Kidney (tissue), 14 donors: ENCODE results near the gene MMP14. TPM values are rescaled to one million over a fixed set of nuclear protein-coding genes. Genes with fewer than 3 reads are reported as not detected.

Experiments used
- DNase-seq, 5 donors: peaks; one replicate each; pipeline ENCODE4 v3.0.0-alpha.2; 2013 to 2020
- FAIRE-seq: peaks from 2 replicates; lab custom pipeline; 2012; peaks lifted over from hg19 to GRCh38; lab: Jason Lieb, UNC
- H3K27ac ChIP-seq, 2 donors: one replicate each; pipeline ENCODE4 v1.7.0; 2013; ENCODE audit warnings: low read depth in 2 of 2, low read length in 2 of 2, inconsistent platforms in 1 of 2
- H3K27me3 ChIP-seq: one replicate; pipeline ENCODE4 v1.7.1; 2013; ENCODE audit warnings: low read length, inconsistent platforms; ENCODE audit not compliant: control insufficient read depth, insufficient read depth
- H3K36me3 ChIP-seq, 3 donors: one replicate each; pipeline versions ENCODE4 v1.7.0 to v1.7.1; 2013; ENCODE audit warnings: low read length in 3 of 3, control low read depth in 1 of 3, inconsistent platforms in 1 of 3; ENCODE audit not compliant: insufficient read depth in 3 of 3, control insufficient read depth in 2 of 3
- H3K4me1 ChIP-seq, 3 donors: one replicate each; pipeline versions ENCODE4 v1.7.0 to v1.7.1; 2013; ENCODE audit warnings: low read length in 3 of 3, inconsistent platforms in 1 of 3, low read depth in 1 of 3; ENCODE audit not compliant: control insufficient read depth in 2 of 3, insufficient read depth in 2 of 3
- H3K4me3 ChIP-seq, 3 donors: one replicate each; pipeline versions ENCODE4 v1.7.0 to v1.8.1; 2013; ENCODE audit warnings: low read length in 3 of 3, control low read depth in 1 of 3, inconsistent platforms in 1 of 3
- H3K9ac ChIP-seq, 3 donors: one replicate each; pipeline versions ENCODE4 v1.7.0 to v1.7.1; 2013; ENCODE audit warnings: low read length in 3 of 3, control low read depth in 1 of 3, inconsistent platforms in 1 of 3
- H3K9me3 ChIP-seq, 3 donors: one replicate each; pipeline versions ENCODE4 v1.7.0 to v1.7.1; 2013; ENCODE audit warnings: low read length in 3 of 3, control low read depth in 1 of 3, inconsistent platforms in 1 of 3; ENCODE audit not compliant: control insufficient read depth in 2 of 3, insufficient read depth in 1 of 3
- CTCF ChIP-seq: IDR thresholded peaks from 3 replicates; pipeline ENCODE4 v1.5.1; 2012; ENCODE audit warnings: mild to moderate bottlenecking, moderate library complexity, borderline replicate concordance; ENCODE audit not compliant: insufficient read depth; ENCODE audit errors: extremely low read depth
- intact Hi-C: fragments of 100-400 bp; cut with DNase I; formaldehyde crosslinking; loops from one replicate; pipeline ENCODE4 v1.11.1; 2022
- polyA plus RNA-seq: library from polyadenylated mRNA; stranded (reverse); fragments of 350-450 nt; fragmentation: Illumina TruSeq; extraction: RNeasy Lipid Tissue Mini Kit (QIAGEN cat#74804); gene quantifications from one replicate; pipeline ENCODE4 v1.2.3, GENCODE V29; 2014; ENCODE audit warnings: low read depth, low replicate concordance; ENCODE audit not compliant: insufficient read depth
- total RNA-seq: library from RNA; stranded (reverse); fragmentation: NEBNext Ultra II Directional; extraction: Animal tissue kit (Norgen Biotek cat#: 25700); gene quantifications from one replicate; pipeline ENCODE4 v1.2.1, GENCODE V29; 2021
- donor health status: control.
- donor health status: control.
- donor health status: control.
- donor health status: control.
- donor health status: control.
- donor health status: DM: yes; HTN: yes; CAD: no.
- donor health status: Normal renal cell carcinoma (clear cell type).

The MMP14 gene
- total and polyA plus RNA-seq, 2 donors from 2014 or later, result 30.1 to 108 TPM

GRCh38 chr14:22830443-22831010 is 5.9 kb upstream of the MMP14 start:
- H3K27me3 ChIP-seq, result no peaks in the 10 kb centered on the region
- intact Hi-C loops, result no loop called here
- FAIRE-seq (no peak), DNase-seq (no peak)
- H3K4me3 ChIP-seq, result peak overlapping the region; percentile 66 to 97 (median 83)
- no peak overlapping the region for H3K27ac ChIP-seq
- H3K9ac ChIP-seq, result peak overlapping the region in 2 of 3 donors; percentile 88 to 93
- H3K4me1 ChIP-seq, result peaks cover 0 to 5% (median 0%) of the 10 kb centered on the region in 3 donors
- H3K9me3 ChIP-seq, result no peaks in the 10 kb centered on the region
- H3K36me3 ChIP-seq, result peaks cover 0 to 11% (median 4%) of the 10 kb centered on the region in 3 donors
- no peak for TF ChIP-seq CTCF

- no peak for TF ChIP-seq CTCF
- FAIRE-seq, result no peak
- no peaks in the 10 kb centered on the region for H3K9me3 ChIP-seq
- H3K4me1 ChIP-seq, result peaks cover 0 to 3% (median 3%) of the 10 kb centered on the region in 3 donors
- H3K4me3 ChIP-seq, result no peak overlapping the region
- H3K27me3 ChIP-seq, result no peaks in the 10 kb centered on the region
- intact Hi-C loops, result no loop called here
- peaks cover 0 to 11% (median 4%) of the 10 kb centered on the region in 3 donors for H3K36me3 ChIP-seq
- no peak for DNase-seq
- no peak overlapping the region for H3K9ac ChIP-seq
- H3K27ac ChIP-seq, result no peak overlapping the region
These were observed 880 bp upstream of the MMP14 start for GRCh38 chr14:22835505-22835904.

DNA sequence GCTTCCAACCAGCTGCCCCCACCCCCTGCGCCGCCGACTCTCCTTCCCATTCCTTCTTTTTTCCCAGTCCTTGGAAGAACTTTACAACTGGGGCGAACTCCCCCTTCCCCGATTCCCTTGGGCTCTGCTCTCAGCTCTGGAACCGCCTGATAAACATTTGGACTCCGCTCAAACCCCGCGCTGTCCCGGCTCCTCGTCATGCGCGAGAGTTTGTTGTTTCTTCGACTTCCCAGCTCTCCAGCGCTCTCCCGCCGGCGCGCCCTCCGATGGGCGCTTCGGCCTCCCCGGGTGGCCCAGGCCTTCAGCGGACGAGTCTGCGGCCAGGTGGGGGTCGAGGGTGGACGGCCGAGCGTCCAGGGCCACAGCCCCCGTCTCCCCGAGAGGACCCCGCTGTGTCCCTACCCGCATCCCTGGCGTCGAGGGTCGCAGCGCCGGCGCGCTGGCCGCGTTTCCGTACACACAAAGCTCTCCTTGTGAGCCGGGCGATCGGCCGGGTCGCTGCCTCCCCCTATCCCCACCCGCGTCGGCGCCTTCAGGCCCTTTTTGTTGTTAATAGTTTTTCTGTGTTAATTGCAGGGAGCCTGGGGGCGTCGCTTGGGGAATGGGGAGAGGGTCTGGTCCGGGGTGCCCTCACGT is 847 bp downstream of the MMP14 start:
- Histone ChIP-seq H3K27ac (peak overlapping the region; percentile 85 to 92), H3K4me3 (peak overlapping the region; percentile 85 to 92 (median 88)), H3K27me3 (no peaks in the 10 kb centered on the region), H3K9me3 (no peaks in the 10 kb centered on the region), H3K4me1 (peaks cover 0 to 3% (median 0%) of the 10 kb centered on the region in 3 donors), H3K9ac (peak overlapping the region; percentile 74 to 94 (median 86)), H3K36me3 (peaks cover 3 to 21% (median 13%) of the 10 kb centered on the region in 3 donors)
- intact Hi-C loops, result no loop called here
- TF ChIP-seq CTCF, result no peak
- FAIRE-seq (no peak), DNase-seq (peak; percentile 67 to 84 (median 72))
